ENCODE data around the gene CD160. TPM values are rescaled to one million over a fixed set of nuclear protein-coding genes. Genes with fewer than 3 reads are reported as not detected.
"Not testable (repeated sequence)": the region's sequence is repeated elsewhere in the genome, so short reads cannot be mapped to it uniquely, and the experiment has no call there.

The CD160 gene
- total and polyA plus RNA-seq, 2 donors (not counting 1 experiment from before 2014, with no cell fraction given), result 0.10 TPM; not detected in 1

- intact Hi-C loops (cut with micrococcal nuclease); H3K4me1 ChIP-seq (ENCODE audit: control insufficient read depth in 2 of 2, insufficient read depth in 2 of 2, low read length in 2 of 2); H3K27me3 Mint-ChIP-seq; H3K4me3 ChIP-seq (ENCODE audit: control extremely low read depth in 1 of 5, extremely low read depth in 1 of 5, insufficient read depth in 1 of 5, low read depth in 2 of 5, low read length in 4 of 5); H3K4me3 Mint-ChIP-seq; H2AFZ ChIP-seq (ENCODE audit: insufficient read depth, low read depth, low read length, poor library complexity, severe bottlenecking); DNase-seq; H3K4me2 ChIP-seq (replicated peaks; ENCODE audit: low read depth, low read length, poor library complexity, severe bottlenecking); H3K9me3 ChIP-seq (ENCODE audit: control extremely low read depth in 1 of 3, control insufficient read depth in 2 of 3, insufficient read depth in 1 of 3, low read length in 2 of 3); H3K36me3 ChIP-seq (replicated peaks in 1 of 2; ENCODE audit: control extremely low read depth in 1 of 2, control insufficient read depth in 1 of 2, extremely low read depth in 1 of 2, insufficient read depth in 2 of 2, low read length in 1 of 2); H3K27ac ChIP-seq (ENCODE audit: low read length in 2 of 2); H3K9me3 Mint-ChIP-seq (ENCODE audit: insufficient read depth); H3K79me2 ChIP-seq (ENCODE audit: control insufficient read depth, insufficient read depth, low read length); H4K20me1 ChIP-seq (ENCODE audit: control insufficient read depth, insufficient read depth, low read length, poor library complexity, severe bottlenecking); H3K4me1 Mint-ChIP-seq; H3K27ac Mint-ChIP-seq; H3K27me3 ChIP-seq (replicated peaks in 1 of 4; ENCODE audit: control extremely low read depth in 1 of 4, control insufficient read depth in 3 of 4, insufficient read depth in 4 of 4, low read length in 3 of 4); ATAC-seq (ENCODE audit: low read depth); H3K9ac ChIP-seq (ENCODE audit: low read length); POLR2A ChIA-PET; CTCF ChIA-PET: not testable (repeated sequence)
- no CpG with 5 or more reads among the region's 3 CpGs for WGBS (ENCODE audit: insufficient coverage)
Measured at GRCh38 chr1:145684858-145685257, 34.4 kb upstream of the CD160 start.

- H2AFZ ChIP-seq (ENCODE audit: insufficient read depth, low read depth, low read length, poor library complexity, severe bottlenecking); H3K27ac ChIP-seq (ENCODE audit: low read length in 2 of 2); H3K4me3 Mint-ChIP-seq; H4K20me1 ChIP-seq (ENCODE audit: control insufficient read depth, insufficient read depth, low read length, poor library complexity, severe bottlenecking); H3K4me3 ChIP-seq (ENCODE audit: control extremely low read depth in 1 of 5, extremely low read depth in 1 of 5, insufficient read depth in 1 of 5, low read depth in 2 of 5, low read length in 4 of 5); H3K9ac ChIP-seq (ENCODE audit: low read length); H3K27me3 Mint-ChIP-seq; DNase-seq; CTCF ChIA-PET; POLR2A ChIA-PET; H3K4me2 ChIP-seq (replicated peaks; ENCODE audit: low read depth, low read length, poor library complexity, severe bottlenecking); intact Hi-C loops (cut with micrococcal nuclease); H3K79me2 ChIP-seq (ENCODE audit: control insufficient read depth, insufficient read depth, low read length); H3K27ac Mint-ChIP-seq; H3K27me3 ChIP-seq (replicated peaks in 1 of 4; ENCODE audit: control extremely low read depth in 1 of 4, control insufficient read depth in 3 of 4, insufficient read depth in 4 of 4, low read length in 3 of 4); H3K9me3 ChIP-seq (ENCODE audit: control extremely low read depth in 1 of 3, control insufficient read depth in 2 of 3, insufficient read depth in 1 of 3, low read length in 2 of 3); H3K9me3 Mint-ChIP-seq (ENCODE audit: insufficient read depth); ATAC-seq (ENCODE audit: low read depth); H3K36me3 ChIP-seq (replicated peaks in 1 of 2; ENCODE audit: control extremely low read depth in 1 of 2, control insufficient read depth in 1 of 2, extremely low read depth in 1 of 2, insufficient read depth in 2 of 2, low read length in 1 of 2): not testable (repeated sequence)
- peaks cover 7 to 13% of the 10 kb centered on the region in 2 donors for H3K4me1 ChIP-seq (ENCODE audit: control insufficient read depth in 2 of 2, insufficient read depth in 2 of 2, low read length in 2 of 2)
- H3K4me1 Mint-ChIP-seq, result peaks cover 11% of the 10 kb centered on the region
- WGBS (ENCODE audit: insufficient coverage), result no CpG with 5 or more reads among the region's 1 CpG
Measured at GRCh38 chr1:145686078-145686477, 33.2 kb upstream of the CD160 start.

All from B cell (primary cell).